ENCODE data around the gene MACROH2A2. TPM values are rescaled to one million over a fixed set of nuclear protein-coding genes. Genes with fewer than 3 reads are reported as not detected.

Gene MACROH2A2
- total RNA-seq, 1 experiment from 2014 or later, result 11.3 TPM

DNA sequence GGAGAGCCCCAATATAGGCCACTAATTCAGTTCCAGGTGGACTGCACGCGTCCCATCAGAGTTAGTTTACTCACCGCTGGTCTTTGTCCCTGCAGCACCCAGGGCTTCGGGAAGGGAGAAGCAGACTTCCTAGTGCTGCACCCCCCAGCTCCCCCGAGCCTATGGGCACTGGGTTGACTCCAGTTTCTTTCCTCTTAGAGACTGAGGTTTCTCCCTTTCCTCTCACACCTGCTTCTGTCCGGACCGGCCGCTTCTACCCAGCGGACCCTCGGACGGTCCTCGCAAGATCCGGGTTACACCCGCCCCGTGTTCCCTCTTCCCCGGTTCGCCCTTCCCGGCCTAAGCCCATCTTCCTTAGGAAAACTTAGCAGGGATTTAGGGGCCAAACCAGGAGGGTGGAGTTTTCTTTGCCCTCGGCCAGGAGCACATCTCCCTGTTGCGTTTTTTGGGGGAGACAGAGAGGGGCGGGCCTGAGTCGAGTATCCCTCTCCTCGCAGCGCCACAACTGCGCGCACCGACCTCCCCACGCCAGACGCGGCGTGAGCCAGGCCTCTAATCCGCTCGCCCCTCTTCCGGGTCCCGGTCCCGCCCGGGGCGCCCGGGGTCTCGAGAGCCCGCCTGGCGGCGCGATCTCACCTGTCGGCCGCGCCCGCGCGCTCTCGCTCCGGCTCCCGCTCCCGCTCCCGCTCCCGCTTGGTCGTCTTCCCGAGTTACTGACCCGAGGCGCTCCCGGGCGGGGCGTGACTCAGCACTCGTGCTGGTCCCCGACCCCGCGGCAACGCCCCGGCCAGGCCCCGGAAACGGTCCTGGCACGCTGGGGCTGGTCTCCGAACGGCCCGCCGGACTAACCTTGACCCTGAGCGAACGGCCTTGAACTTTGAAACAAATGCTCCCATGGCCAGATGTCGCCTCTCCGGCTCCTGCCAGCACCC, 79.7 kb downstream of the MACROH2A2 start, which contains the start of gene AIFM2:
AIFM2 (minus strand) TSS at position 728 of the 932 bp plus-strand sequence. CDS start 8,741 bp downstream, outside the sequence.
- Histone ChIP-seq H3K9me3 (ENCODE audit: control insufficient read depth, low read depth, low read length) (no peaks in the 10 kb centered on the region), H3K27me3 (ENCODE audit: insufficient read depth, low read length) (no peaks in the 10 kb centered on the region; the same call in 1 of the 2 replicates), H3K4ac (ENCODE audit: low read depth, low read length) (no peak within 1 kb of the TSS), H4K8ac (replicated peaks; ENCODE audit: insufficient read length, low read depth, low read length) (no peak within 1 kb of the TSS), H4K91ac (ENCODE audit: insufficient read length, low read depth, low read length) (no peak within 1 kb of the TSS), H2BK20ac (ENCODE audit: low read depth, low read length, poor library complexity, severe bottlenecking) (no peak within 1 kb of the TSS), H3K27ac (ENCODE audit: insufficient read length, low read depth, low read length) (no peak within 1 kb of the TSS), H2BK15ac (ENCODE audit: low read depth, low read length) (no peak within 1 kb of the TSS), H2AK5ac (ENCODE audit: insufficient read length, low read length) (no peak within 1 kb of the TSS), H3K14ac (ENCODE audit: insufficient read depth, low read length) (peak within 1 kb of the TSS; percentile 85), H2BK120ac (ENCODE audit: low read depth, low read length, poor library complexity, severe bottlenecking) (no peak within 1 kb of the TSS), H3K56ac (ENCODE audit: insufficient read length, low read depth, low read length) (no peak within 1 kb of the TSS), H2BK5ac (ENCODE audit: insufficient read length, low read length) (no peak within 1 kb of the TSS), H3K4me1 (ENCODE audit: insufficient read depth, low read length) (no peaks in the 10 kb centered on the region), H3K23me2 (ENCODE audit: insufficient read length, low read depth, low read length, poor library complexity, severe bottlenecking) (peaks cover 13% of the 10 kb centered on the region), H3T11ph (ENCODE audit: low read length) (no peak within 1 kb of the TSS), H3K79me1 (ENCODE audit: insufficient read depth, low read depth, low read length, poor library complexity, severe bottlenecking) (no peaks in the 10 kb centered on the region), H2BK12ac (ENCODE audit: insufficient read length, low read depth, low read length) (no peak within 1 kb of the TSS), H3K23ac (ENCODE audit: insufficient read length, low read depth, low read length) (no peak within 1 kb of the TSS), H2AFZ (ENCODE audit: low read length) (peak within 1 kb of the TSS; percentile 27), H3K79me2 (ENCODE audit: insufficient read depth, low read length) (no peaks in the 10 kb centered on the region), H3K18ac (ENCODE audit: insufficient read length, low read depth, low read length) (peak within 1 kb of the TSS; percentile 72), H3K4me2 (ENCODE audit: insufficient read depth, insufficient read length, low read length) (peak within 1 kb of the TSS; percentile 67), H4K5ac (ENCODE audit: insufficient read length, low read depth, low read length) (no peak within 1 kb of the TSS), H4K20me1 (ENCODE audit: control insufficient read depth, insufficient read depth, insufficient read length) (no peaks in the 10 kb centered on the region), H3K9ac (ENCODE audit: extremely low read depth, insufficient read length, low read length) (peak within 1 kb of the TSS; percentile 54)
- peak within 1 kb of the TSS in 2 of 3 experiments; percentile 60 to 96; a peak in 3 of 7 replicates for H3K27ac Mint-ChIP-seq
- no CpG with 5 or more reads among the region's 80 CpGs for WGBS (ENCODE audit: extremely low coverage, insufficient read length, low lambda C conversion rate)
- TF ChIP-seq, protein P1, sequence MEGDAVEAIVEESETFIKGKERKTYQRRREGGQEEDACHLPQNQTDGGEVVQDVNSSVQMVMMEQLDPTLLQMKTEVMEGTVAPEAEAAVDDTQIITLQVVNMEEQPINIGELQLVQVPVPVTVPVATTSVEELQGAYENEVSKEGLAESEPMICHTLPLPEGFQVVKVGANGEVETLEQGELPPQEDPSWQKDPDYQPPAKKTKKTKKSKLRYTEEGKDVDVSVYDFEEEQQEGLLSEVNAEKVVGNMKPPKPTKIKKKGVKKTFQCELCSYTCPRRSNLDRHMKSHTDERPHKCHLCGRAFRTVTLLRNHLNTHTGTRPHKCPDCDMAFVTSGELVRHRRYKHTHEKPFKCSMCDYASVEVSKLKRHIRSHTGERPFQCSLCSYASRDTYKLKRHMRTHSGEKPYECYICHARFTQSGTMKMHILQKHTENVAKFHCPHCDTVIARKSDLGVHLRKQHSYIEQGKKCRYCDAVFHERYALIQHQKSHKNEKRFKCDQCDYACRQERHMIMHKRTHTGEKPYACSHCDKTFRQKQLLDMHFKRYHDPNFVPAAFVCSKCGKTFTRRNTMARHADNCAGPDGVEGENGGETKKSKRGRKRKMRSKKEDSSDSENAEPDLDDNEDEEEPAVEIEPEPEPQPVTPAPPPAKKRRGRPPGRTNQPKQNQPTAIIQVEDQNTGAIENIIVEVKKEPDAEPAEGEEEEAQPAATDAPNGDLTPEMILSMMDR (conservative IDR thresholded peaks at IDR 0.05), result peak; percentile 38; the same call in 1 of the 3 replicates
- DNase-seq, result peak; percentile 79
- peak within 1 kb of the TSS; percentile 77 to 87 for H3K4me3 Mint-ChIP-seq
- no peaks in the 10 kb centered on the region for H3K36me3 Mint-ChIP-seq (ENCODE audit: insufficient read depth in 1 of 3, low read depth in 3 of 3)
- peaks cover 32% of the 10 kb centered on the region for H3K27me3 Mint-ChIP-seq (ENCODE audit: low read depth)
- H3K9me3 Mint-ChIP-seq, result no peaks in the 10 kb centered on the region
- H3K4me1 Mint-ChIP-seq, result peaks cover 11 to 12% of the 10 kb centered on the region in 2 experiments

Data from H9 (cell line).